Astrocyte (in vitro differentiated cells and primary cell): Measurements from ENCODE around the gene SHISAL1. TPM values are rescaled to one million over a fixed set of nuclear protein-coding genes. Genes with fewer than 3 reads are reported as not detected.

Source experiments
- total RNA-seq: library from RNA; stranded (reverse); gene quantifications from 2 replicates; pipeline ENCODE4 v1.2.1, GENCODE V29; 2021

The SHISAL1 gene
- total RNA-seq, 1 donor from 2014 or later = 0.36 TPM

Other genes with a start within 250 kb of the SHISAL1 start
- gene PARVG, start 132.0 kb downstream of the SHISAL1 start, total RNA-seq = 0.23 TPM in 1 of 2 replicates, not detected in the other
- 15.4 and 15.6 TPM in 2 replicates for gene RTL6, start 185.3 kb upstream of the SHISAL1 start, total RNA-seq